HG02943 (cell line): ENCODE data around the gene ZNF22.

Experiments used
- ATAC-seq: cut with Tn5 transposase; IDR thresholded peaks from one replicate; pipeline ENCODE4 v1.9.1; 2021; ENCODE audit warnings: mild to moderate bottlenecking, low read depth, moderate library complexity; ENCODE audit not compliant: unreplicated experiment

ZNF22 gene

DNA sequence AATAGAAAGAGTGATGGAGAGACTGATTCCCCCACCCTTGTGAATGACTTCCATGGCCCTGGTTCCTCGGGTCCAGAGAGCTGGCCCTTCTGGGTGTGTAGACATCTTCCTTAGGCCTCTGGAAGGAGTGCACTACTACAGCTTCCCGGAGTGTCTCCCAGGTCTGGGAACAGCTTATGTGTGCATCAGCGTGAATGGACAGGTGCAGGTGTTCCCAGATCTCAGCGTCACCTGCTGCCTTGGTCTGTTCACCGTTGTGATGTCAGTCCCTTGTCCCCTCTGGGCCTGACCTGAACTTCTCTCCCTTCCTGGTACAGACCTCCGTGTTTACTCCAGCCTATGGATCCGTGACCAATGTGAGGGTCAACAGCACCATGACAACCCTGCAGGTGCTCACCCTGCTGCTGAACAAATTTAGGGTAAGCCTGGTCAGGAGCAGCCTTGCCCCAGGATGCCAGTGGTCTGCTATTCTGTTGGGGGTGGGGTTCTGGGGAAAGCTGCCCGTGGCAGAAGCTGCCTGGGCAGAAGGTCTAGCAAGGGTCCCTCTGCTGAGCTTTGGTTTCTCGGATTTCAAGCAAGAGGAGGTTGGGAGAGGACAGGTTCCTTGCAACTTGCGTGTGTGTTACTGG, 11.7 kb upstream of the ZNF22 start:
- ATAC-seq: no peak

DNA sequence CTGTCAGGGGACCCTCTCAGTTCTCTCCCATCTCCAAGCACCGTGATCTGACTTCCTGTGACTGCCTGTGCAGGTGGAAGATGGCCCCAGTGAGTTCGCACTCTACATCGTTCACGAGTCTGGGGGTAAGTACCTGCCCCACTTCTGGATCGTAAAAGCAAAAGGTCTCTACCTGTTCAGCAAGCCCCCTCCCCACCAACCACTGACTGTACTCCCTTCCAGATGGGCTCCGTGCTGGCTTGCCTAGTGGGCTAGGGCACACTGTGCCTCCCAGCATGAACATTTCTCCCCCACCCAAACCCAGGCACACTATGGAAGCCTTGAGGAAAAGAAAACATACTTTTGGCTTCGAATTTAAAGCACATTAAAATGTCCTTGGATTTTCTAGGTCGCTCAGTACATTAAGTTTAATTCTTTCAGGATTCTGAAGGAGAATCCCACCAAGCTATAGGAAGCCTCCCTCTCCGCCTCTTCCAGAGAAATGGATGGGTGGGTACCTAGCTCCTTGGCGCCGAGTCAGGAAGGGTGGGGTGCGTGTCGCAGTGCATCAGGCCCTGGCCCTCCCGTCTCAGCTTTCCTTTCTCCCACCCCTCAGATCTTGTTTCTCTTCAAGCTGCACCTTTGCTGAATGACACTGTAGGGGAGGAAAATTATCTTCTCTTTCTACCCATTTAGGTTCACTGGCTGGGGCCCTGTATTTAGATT, 11.0 kb upstream of the ZNF22 start:
- ATAC-seq: no peak

DNA sequence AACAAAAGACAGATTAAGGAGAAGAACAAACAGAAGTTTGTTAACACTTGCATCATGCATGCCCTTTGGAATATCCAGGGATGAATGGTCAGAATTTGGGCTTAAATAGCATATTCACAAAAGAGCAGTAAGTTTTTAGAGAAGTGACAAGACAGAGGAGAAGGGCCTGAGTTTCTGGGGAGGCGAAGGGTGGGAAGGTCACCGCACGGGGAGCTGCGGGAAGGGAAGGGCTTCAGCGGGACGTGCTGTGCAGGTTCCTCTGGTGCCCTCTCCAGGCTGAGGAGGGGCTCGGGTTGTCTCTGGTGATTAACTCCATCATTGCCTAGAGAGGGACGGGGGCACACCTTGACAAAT, 10.4 kb upstream of the ZNF22 start:
- no peak for ATAC-seq

DNA sequence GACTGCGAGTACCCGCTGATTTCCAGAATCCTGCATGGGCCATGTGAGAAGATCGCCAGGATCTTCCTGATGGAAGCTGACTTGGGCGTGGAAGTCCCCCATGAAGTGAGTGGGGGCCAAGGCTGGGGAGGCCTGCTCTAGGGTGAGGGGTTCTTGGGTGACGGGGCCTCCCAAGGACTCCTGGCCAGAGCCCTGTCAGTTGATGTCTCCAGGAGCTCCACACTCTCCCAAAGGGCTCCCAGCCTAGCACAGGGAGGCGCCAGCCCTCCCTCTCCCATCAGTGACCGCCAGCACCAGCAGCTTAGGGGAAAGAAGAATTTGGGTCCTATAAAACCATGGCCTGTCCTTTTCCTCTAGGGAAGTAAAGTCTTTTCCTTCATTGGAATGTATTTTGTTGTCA, 9.8 kb upstream of the ZNF22 start:
- no peak for ATAC-seq

DNA sequence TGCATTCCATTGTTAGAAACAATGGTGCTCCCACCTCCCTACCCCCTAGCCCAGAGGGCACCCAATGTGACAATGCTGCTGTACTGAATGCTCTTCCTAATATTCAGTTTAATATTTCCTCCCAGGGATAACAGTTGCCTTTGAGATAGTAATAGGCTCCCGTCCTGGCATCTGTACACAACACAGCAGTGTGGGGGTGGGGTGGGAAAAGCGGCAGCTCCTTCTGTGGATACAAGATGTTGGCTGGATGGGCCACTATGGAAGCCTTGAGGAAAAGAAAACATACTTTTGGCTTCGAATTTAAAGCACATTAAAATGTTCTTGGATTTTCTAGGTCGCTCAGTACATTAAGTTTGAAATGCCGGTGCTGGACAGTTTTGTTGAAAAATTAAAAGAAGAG, 9.2 kb upstream of the ZNF22 start:
- ATAC-seq: no peak

DNA sequence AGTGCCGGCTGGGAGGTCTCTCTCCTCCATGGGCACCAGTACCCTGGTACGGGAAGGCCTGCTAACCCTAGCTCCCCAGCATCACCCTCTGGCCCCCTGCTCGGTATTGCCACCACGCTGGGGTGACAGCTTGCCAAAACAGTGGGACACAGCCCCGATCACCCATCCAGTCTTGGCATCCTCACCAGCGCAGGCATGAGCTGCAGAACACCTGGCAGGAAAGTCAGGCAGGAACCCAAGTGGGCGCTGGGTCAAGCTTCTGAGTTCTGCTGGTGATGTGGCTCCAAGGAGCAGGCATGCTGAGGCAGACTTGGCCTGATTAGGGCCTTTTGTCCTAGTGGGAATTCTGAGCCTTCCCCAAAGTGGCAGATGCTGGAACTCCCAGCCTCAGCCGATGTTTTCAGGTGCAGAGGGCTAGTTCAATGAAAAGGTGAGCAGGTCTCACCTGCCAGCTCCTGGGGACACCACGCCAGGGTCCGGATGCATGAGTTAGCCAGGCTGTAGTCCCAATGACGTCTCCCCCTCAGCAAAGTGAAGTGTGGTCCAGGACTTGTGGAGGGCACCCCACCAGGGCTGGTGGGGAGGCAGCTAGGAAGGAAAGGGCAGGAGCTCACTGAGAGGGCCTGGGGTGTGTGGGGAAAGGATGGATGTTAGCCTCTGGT, 8.5 kb upstream of the ZNF22 start:
- ATAC-seq: no peak

DNA sequence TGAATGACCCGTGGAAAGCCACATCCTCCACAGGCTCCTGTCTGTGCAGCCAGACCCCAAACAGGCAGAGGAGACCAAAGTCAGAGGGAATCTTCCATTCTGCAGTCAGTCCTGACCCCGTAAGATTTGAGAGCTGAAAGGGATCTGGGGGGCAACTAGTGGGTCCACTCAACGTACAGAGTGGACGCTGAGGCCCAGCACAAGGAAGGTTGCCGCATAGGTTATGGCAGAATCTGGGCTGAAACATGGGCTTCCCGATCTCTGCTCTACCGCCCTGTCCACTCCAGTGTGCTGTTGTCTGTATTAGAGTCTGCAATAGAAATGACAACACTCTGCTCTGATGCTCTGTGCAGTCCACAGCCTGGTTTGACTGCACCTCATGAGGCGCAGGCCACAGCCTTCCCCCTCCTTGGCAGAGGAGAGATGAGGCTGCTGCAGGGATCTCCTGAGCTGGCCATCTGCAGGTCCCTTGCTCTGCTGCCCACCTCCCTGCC, 7.9 kb upstream of the ZNF22 start:
- no peak for ATAC-seq

DNA sequence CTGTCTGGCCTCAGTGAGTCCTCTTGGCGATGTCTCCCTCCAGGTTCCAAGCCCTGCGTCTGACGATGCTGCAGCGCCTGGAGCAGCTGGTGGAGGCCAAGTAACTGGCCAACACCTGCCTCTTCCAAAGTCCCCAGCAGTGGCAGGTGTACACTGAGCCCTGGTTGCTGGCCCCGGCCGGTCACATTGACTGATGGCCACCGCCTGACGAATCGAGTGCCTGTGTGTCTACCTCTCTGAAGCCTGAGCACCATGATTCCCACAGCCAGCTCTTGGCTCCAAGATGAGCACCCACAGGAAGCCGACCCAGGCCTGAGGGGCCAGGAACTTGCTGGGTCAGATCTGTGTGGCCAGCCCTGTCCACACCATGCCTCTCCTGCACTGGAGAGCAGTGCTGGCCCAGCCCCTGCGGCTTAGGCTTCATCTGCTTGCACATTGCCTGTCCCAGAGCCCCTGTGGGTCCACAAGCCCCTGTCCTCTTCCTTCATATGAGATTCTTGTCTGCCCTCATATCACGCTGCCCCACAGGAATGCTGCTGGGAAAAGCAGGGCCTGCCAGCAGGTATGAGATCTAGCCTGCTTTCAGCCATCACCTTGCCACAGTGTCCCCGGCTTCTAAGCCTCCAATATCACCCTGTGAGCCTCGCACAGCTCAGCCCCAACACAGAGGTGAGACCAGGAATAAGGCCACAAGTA, 7.3 kb upstream of the ZNF22 start:
- no peak for ATAC-seq

DNA sequence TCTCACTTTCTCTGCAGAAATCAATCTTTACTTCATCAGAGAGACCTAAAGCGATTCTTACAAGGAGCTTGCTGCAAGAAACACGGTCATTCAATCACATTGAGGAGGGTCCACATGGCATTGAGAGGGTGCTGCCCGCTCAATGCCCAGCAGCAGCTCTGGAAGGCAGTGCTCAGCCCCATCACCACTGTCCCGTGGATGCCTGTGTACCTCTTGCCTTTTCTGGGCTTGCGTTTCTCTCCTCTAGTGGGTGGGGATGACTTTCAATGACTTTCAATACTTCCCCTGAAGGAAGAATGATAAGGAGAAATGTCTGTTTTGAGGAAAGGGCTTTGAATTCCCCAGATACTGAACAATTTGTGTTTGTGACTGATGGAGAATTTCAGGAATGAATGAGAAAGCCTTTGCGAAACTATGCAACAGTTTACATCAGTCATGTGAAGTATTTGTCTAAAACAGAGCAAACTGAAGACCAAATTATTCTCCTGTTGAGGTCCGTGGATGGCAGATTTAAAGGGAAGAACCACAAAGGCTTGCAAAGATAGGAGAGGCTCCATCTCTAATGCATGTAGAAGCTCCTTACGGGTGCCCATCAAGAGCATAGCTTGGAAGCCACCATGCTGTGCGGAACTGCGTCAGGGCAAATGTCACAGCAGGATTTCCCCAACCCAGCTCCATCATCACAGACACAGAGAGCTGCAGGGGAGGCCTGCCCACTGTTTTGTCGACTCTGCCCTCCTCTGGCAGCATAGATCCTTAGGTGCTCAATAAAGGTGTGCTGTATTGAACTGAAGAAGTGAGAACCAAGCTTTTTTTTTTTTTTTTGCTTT, 6.6 kb upstream of the ZNF22 start:
- no peak for ATAC-seq

DNA sequence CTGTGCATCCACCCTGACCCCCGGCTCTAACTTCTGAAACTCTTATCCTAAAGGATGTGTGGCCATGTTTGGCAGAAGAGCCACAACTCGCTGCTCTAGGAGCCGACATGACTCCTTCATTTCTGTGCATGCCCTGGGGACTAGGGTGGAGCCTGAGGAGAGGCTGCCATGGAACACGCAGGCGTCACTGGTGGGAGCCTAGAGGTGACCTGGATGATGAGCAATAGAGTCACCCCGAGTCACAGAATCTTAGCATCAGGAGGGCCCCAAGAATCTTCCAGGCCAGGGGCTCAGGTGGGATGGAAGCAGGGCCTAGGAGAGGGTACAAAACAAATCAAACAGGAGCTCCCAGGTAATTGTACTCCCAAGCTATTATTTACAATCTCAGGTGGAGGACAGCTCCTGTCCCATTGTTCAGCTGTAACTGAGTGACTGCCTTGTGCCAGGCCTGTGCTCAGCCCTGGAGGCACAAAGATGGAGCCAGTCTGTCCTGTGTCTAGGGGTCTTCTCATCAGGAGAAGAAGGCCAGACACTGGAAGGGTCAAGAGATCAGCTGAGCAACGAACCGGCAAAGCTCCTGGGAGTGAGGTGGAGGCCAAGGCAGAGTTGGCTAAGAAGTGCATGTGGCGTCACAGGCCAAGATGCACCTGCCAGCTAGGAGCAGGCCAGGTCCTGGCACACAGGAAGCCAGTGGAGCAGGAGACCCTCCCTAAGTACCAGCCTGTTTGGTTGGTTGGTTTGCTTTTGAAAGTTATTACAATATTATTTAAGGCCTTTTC, 5.8 kb upstream of the ZNF22 start:
- no peak for ATAC-seq

DNA sequence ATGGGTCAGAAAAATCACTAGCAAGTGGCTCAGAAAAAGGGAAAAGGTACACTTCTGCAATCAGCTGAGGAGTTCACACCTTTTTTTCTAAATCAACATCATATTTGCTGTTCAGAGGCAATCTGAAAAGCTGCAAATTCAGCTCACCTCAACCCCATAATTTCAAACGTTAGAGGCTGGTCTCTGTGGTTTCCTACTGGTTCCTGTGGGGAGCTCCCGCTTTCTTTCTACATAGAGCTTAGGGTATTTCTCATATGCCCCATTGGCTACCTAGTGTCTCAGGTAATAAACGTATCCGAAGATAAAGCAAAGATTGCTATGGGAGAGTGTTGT, 5.2 kb upstream of the ZNF22 start:
- no peak for ATAC-seq

DNA sequence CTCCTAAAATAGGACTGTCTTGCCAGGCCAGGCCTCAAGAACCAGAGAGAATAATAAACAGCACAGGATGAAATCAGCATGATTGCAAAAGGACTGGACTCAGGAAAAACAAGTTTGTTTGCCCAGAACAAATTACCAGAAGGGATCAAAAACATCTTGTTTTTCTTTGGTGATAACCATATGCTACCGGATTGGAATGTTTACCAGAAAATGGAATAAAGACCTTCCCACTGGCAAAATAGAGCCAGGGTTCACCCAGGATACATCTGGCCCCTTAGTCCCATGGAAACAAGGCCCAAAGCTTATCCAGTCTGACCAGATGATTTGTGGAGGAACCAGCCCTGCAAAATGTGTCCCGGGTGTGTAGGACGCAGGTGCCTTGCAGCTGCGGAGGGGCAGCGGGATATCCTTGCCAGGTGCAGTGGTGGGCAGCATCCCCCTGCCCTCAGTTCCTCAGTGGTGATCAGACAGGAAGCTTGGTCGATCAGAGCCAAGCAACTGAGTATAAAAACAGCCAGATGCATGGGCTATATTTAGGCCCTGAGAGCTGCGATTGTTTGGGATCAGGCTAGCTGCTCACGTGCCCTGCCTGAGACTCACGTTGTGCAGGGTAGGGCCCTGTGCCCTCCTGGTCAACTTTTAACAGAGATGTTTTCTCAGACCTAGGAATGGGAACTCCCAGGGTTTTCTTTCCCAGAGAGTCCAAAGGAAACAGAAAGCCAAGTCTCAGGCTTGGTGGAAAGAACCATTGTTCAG, 4.6 kb upstream of the ZNF22 start:
- no peak for ATAC-seq

DNA sequence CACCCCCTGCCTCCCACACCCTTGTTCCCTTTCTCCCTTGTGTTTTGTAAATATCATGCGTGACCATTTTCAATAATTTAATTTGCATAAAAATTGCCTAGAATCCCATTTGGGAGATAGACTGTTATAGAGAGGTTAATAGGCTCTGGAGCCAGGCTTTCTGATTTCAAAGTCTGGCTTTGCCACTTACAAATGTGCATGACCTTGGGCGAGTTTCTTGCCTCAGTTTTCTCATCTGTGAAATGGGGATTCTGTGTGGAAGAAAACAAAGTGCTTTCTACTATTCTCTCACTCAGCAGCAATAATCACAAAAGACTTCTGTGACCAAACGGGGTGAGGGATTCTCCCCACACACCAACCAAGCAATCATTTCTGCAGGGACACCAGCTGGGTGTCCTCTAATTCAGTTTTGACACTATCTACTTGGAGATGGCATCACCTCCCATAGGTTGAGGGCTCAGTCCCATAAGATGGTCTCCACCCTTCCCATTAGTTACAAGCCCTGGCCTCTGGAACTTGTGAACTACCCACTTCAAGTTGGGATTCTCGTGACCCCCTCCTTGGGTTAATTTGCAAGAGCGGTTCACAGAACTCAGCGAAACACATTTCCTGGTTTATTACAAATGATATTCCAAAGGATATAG, 3.5 kb upstream of the ZNF22 start:
- ATAC-seq: no peak

DNA sequence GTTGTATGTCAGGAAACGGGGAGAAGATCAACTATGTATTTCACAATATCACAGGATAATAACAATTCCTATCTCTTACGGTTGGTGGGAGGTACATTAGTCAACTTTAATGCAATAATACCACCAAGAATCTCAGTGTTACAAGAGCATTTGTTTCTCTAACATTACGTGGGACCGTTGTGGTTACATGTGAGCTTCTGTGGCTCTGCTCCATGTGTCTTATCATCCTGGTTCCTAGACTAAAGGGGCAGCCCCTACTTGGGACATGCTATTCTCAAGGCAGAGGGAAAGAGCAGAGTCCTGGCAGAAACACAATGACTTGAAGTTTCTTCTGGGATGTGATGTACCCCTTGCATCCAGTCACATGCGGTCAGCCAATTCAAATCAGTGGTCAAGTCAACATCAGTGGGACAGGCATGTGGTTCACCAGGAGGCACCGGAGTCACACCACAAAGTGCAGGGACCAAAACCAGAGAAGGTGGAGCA, 2.5 kb upstream of the ZNF22 start:
- ATAC-seq: no peak

DNA sequence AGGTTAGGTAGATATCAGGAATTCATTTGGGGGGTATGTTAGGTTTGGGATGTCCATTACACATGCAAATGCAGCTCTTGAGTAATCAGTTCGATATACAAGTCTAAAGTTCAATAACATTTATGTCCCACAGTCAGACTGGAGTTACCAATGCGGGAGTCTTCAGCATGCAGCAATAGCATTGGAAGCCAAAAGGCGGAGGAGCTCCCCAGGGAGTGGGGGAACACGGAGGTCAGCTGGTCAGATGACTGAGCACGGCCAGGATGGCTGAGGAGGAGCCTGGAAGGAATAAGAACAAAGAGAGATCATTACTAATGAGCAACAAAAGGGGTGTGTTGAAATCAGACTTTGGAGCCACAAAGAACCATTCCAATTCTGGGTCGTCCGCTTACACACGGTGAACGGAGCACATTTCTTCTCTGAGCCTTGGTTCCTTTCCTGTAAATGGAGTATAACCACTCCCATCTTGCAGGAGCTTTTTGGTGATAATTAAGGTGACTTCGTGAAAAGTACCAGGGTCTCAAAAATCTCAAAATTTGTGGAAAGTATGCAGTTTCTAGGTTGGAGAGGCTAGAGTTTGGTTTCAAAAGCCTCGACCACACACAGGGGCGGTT, 478 bp upstream of the ZNF22 start:
- ATAC-seq: no peak

DNA sequence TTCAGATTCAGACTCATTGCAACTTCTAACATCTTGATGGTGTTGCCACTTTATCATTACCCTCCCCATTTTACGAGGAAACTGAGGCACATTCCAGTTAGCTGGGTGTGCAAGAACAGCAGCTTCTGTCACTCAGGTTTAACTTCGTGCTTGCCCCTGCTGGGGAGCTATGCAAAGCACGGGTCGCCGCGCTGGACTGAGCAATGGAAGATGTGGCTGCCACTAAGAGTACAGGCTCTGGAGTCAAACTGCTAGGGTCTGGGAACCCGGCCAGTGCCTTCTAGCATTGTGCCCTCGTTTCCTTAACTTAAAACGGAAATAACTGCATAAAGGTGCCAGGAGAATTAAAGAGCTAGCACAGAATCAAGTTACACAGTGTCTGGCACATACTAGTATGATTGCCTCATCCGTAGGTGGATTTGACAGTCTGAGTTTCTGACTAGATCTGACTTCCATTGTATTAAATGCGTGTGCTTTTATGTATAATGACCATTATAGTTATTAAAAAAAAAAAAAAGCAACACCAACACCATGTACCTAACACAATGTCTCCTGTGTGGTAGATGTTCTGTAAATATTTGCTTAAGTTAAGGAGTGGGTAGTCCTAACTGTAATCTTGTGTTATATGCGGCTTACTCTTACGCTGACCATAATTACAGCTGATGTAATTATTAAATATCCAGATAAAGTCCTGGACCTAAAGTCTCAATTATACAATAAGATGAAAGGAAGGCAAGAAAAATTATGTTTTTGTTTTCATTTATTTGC, 842 bp downstream of the ZNF22 start:
- peak; percentile 83 for ATAC-seq

DNA sequence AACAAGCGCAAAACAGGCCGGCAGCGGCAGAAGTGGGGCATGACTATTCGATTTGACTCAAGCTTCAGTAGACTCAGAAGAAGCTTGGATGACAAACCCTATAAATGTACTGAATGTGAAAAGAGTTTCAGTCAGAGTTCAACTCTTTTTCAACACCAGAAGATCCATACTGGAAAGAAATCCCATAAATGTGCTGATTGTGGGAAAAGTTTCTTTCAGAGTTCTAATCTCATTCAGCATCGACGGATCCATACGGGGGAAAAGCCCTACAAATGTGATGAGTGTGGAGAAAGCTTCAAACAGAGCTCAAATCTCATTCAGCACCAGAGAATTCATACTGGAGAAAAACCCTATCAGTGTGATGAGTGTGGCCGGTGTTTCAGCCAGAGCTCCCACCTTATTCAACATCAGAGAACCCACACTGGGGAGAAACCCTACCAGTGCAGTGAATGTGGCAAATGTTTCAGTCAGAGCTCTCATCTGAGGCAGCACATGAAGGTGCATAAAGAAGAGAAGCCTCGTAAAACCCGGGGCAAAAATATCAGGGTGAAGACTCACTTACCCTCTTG, 2.8 kb downstream of the ZNF22 start:
- no peak for ATAC-seq
